Epithelial cell of proximal tubule (primary cell): ENCODE data around the gene STARD7. TPM values are rescaled to one million over a fixed set of nuclear protein-coding genes. Genes with fewer than 3 reads are reported as not detected.
"Not testable (repeated sequence)": the region's sequence is repeated elsewhere in the genome, so short reads cannot be mapped to it uniquely, and the experiment has no call there.

Experiments used
- DNase-seq: peaks from one replicate; pipeline ENCODE4 v3.0.0-alpha.2; 2011; ENCODE audit warnings: low read depth
- H3K4me3 ChIP-seq: 2 replicates; pipeline ENCODE4 v1.5.1; 2011; ENCODE audit warnings: low read depth, mild to moderate bottlenecking, low read length
- CTCF ChIP-seq: conservative IDR thresholded peaks from 2 replicates; pipeline ENCODE4 v1.5.1; 2012; ENCODE audit warnings: low read depth, mild to moderate bottlenecking, low read length
- total RNA-seq: library from RNA; depleted of rRNA; stranded (reverse); fragments of >200 nt; gene quantifications from 2 replicates; pipeline ENCODE4 v1.2.3, GENCODE V29; 2015

The STARD7 gene
- total RNA-seq, 1 donor from 2014 or later = 99.2 TPM

GRCh38 chr2:96236882-96237281 lies 28.3 kb upstream of the STARD7 start:
- TF ChIP-seq CTCF = no peak
- H3K4me3 ChIP-seq = no peak overlapping the region
- no peak for DNase-seq

- no peak for TF ChIP-seq CTCF
- DNase-seq = no peak
- H3K4me3 ChIP-seq = no peak overlapping the region
Observed at GRCh38 chr2:96233880-96234316, 25.3 kb upstream of the STARD7 start.

- no peak for DNase-seq
- H3K4me3 ChIP-seq = no peak overlapping the region
- TF ChIP-seq CTCF = no peak
Observed at GRCh38 chr2:96233436-96233835, 24.8 kb upstream of the STARD7 start.

GRCh38 chr2:96231316-96231715 lies 22.7 kb upstream of the STARD7 start:
- no peak for DNase-seq
- TF ChIP-seq CTCF = no peak
- H3K4me3 ChIP-seq = no peak overlapping the region

- H3K4me3 ChIP-seq = no peak overlapping the region
- no peak for TF ChIP-seq CTCF
- DNase-seq = no peak
Observed at GRCh38 chr2:96225016-96225533, 16.4 kb upstream of the STARD7 start.

GRCh38 chr2:96221106-96221505 lies 12.5 kb upstream of the STARD7 start:
- not testable (repeated sequence) for H3K4me3 ChIP-seq, DNase-seq

GRCh38 chr2:96219959-96220358 lies 11.3 kb upstream of the STARD7 start:
- H3K4me3 ChIP-seq, DNase-seq: not testable (repeated sequence)

- TF ChIP-seq CTCF = no peak
- no peak overlapping the region for H3K4me3 ChIP-seq
- no peak for DNase-seq
Observed at GRCh38 chr2:96218508-96219131, 10.0 kb upstream of the STARD7 start.
